ENCODE results near the gene PMCH.

DNA sequence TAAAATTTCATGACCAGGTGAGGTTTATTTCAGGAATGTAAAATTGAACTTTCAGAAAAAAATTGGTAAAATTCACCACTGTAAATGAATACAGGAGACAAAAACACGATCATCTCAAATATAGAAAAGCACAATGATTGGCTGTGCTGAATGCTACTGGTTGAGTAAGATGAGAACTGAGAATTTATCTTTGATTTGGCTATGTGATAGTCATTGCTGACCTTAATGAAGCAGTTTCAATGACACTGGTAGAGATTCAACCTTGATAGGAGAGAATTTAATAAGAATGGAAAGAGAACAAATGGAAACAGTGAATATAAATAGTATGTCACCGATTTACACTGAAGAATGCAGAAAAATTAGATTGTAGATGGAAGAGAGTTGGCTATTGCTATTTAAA, 6.4 kb upstream of the PMCH start:
- TF ChIP-seq EZH2phosphoT487 (IDR thresholded peaks at IDR 0.05; ENCODE audit: low read length): no peak
- no peak for TF ChIP-seq CTCF (IDR thresholded peaks at IDR 0.05; ENCODE audit: low read length)

All from MM.1S (cell line).